HG03039 (cell line): ENCODE data around the gene PPM1K.
"Not testable (repeated sequence)": the region's sequence is repeated elsewhere in the genome, so short reads cannot be mapped to it uniquely, and the experiment has no call there.

Source experiments
- ATAC-seq: cut with Tn5 transposase; IDR thresholded peaks from one replicate; pipeline ENCODE4 v1.9.1; 2021; ENCODE audit warnings: mild to moderate bottlenecking, moderate library complexity; ENCODE audit not compliant: unreplicated experiment

The PPM1K gene

DNA sequence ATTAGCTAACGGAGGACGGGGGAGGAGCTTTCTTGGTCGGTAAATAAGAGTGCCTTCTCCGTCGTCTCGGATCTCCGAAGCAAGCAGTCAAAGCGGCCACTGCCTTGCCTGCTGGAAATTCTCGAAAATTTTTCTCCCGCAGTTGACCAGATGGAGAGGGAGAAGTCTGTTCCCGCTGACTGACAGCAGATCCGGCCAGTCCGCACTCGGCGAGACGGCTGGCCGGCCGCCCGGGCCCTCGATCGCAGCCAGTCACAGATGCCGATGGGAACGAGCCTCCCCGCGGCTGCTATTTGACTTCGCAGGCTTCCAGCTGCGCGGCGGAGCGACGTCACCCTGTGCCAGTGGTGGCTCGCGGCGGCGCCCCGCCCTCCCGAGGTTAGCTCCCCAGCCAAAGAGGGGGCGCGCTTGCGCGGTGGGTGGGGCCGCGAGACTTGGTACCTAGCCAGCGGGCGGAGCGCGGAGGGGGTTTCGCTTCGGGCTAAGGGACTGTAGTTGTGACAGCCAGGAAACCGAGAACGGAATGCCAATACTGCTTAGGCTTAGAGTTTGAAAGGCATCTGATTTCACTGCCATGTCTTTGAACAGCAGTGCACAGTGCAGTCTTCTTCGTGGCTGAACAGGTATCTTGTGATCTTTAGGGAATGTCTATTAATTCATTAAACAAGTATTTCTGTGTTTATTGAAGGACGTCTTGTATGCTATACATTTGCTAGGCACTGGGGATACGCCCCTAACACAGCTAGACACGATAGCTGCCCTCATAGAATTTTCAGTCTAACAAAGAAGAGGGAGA, at the start of gene PPM1K:
Gene PPM1K, minus strand, starts transcription at position 123 of the 796 bp plus-strand sequence. CDS start 5,978 bp downstream, outside the sequence.
- ATAC-seq = peak; percentile 86

DNA sequence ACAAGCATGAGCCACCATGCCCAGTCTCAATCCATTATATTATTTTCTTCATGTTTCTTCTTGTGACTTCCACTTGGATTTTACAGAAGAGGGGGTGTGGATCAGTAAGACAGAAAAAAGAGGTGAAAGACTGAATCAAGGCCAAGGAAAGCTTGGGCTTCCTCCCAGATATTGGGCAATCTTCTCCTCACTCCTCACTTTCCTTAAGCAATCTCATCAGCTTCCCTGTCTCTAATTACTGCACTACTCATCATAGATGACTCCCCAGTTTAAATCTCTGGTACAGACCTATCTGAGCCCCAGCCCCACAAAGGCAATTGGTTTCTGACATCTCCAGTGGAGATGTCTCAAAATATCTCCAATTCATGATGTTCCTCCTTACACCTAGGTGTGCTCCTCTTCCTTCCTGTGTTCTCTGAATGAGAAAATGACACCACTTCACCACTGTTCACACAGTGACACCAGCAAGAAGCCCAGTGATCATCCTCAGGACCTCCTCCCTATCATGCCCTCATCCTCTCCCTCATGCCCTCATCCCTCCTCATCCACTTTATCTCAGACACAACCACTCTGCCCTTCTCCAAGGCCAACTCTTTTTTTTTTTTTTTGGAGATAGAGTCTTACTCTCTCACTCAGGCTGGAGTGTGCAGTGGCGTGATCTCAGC, 49.5 kb upstream of the PPM1K start:
- no peak for ATAC-seq

DNA sequence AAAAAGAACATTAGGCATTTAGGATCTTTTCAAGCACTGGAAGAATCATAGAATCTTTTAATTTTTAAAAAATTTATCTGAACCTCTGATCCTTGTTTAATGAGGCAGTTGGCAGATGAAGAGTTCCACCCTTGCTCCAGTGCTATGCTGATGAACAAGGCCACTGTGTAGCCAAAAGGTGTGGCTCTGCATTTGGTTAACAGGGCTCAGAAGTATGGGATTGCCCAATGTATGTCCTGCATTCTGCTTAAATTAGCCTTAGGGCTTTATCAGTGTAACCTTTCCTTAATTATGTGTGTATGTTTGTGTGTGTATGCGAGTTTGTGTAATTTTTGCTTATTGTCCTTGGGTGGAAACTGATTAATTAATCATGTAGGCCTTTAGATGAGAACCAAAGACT, 43.3 kb upstream of the PPM1K start:
- no peak for ATAC-seq

- ATAC-seq = peak; percentile 99
Observed at GRCh38 chr4:88320780-88321373, 36.5 kb upstream of the PPM1K start.

- peak; percentile 42 for ATAC-seq
Observed at GRCh38 chr4:88320224-88320779, 35.9 kb upstream of the PPM1K start.

DNA sequence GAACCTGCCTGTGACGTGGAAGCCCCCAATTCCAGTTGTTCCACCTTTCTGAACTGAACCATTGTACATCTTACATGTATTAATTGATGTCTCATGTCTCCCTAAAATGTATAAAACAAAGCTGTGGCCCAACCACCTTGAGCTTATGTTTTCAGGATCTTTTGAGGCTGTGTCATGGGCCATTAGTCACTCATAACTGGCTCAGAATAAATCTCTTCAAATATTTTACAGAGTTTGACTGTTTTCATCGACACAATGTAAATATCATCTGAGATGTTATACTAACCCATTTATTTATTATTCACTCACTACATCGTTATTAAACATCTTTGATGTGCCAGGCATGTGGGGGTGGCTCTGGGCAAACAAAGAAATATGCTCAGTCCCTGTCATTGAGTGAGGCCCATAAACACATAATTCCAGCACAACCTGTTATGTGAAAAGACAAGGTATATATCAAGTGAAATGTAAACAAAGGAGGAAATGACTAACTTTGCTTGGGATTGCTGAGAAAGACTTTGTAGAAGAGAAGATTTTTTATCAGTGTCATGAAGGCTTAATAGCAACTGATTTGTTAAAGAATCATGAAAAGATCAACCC, 34.5 kb upstream of the PPM1K start:
- ATAC-seq = no peak

DNA sequence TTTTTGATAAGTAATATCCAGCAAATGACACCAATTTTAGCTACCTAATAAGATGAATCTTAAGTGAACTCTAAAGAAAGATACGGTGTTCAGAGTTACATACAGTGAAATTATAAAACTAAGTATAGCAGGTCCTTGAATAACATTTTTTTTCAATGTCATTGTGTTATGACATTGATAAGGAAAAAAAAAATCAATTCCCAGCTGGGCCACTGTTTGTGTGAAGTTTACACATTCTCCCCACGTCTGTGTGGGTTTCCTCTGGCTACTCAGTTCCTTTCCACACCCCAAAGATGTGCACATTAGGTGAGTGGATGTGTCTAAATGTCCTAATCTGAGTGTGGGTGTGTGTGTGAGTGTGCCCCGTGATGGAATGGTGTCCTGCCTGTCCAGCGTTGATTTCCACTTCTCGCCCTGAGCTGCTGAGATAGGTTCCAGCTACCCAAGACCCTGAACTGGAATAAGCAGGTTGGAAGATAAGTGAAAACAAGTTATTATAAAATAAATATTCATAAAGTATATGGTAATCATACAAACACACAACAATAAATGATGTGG, 31.2 kb upstream of the PPM1K start:
- no peak for ATAC-seq

DNA sequence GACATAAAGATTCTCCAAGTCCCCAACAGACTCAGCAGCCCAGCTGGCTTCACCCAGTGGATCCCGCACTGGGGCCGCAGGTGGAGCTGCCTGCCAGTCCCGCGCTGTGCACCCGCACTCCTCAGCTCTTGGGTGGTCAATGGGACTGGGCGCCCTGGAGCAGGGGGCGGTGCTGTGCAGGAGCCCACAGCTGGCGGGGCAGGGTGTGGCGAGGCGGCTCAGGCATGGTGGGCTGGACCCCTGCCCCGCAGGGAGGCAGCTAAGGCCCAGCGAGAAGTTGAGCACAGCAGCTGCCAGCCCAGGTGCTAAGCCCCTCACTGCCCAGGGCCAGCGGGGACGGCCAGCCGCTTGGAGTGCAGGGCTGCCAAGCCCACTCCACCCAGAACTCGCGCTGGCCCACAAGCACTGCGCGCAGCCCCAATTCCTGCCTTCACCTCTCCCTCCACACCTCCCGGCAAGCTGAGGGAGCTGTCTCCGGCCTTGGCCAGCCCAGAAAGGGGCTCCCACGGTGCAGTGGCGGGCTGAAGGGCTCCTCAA, 28.8 kb upstream of the PPM1K start:
- not testable (repeated sequence) for ATAC-seq

DNA sequence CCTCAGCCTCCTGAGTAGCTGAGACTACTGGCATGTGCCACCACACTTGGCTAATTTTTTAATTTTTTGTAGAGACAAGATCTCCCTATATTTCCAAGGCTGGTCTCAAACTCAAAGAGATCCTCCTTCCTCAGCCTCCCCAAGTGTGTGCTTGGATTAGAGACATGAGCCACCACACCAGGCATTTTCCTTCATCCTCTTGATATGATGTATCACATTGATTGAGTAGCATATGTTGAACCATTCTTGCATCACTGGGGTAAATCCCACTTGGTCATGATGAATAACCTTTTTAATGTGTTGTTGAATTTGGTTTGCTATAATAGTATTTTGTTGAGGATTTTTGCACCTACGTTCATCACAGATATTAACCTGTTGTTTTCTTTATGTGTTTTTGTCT, 24.2 kb upstream of the PPM1K start:
- ATAC-seq = no peak

GRCh38 chr4:88297725-88298454, 13.5 kb upstream of the PPM1K start:
- ATAC-seq = no peak

- ATAC-seq = no peak
Observed at GRCh38 chr4:88297212-88297516, 12.8 kb upstream of the PPM1K start.

GRCh38 chr4:88296413-88297211, 12.3 kb upstream of the PPM1K start:
- ATAC-seq = no peak

GRCh38 chr4:88295656-88296055, 11.3 kb upstream of the PPM1K start:
- no peak for ATAC-seq

- no peak for ATAC-seq
Observed at GRCh38 chr4:88291003-88291402, 6.6 kb upstream of the PPM1K start.

- ATAC-seq = no peak
Observed at GRCh38 chr4:88286897-88287296, 2.5 kb upstream of the PPM1K start.

GRCh38 chr4:88285235-88285653, 883 bp upstream of the PPM1K start:
- no peak for ATAC-seq

- ATAC-seq = peak; percentile 16
Observed at GRCh38 chr4:88283661-88284438, 511 bp downstream of the PPM1K start.

- ATAC-seq = no peak
Observed at GRCh38 chr4:88280228-88280795, 4.0 kb downstream of the PPM1K start.
